Prostate gland (tissue), 2 donors: ENCODE data around the gene DPP9.

Experiments used
- POLR2A ChIP-seq: fragments of 450-650 bp; IDR thresholded peaks from one replicate; pipeline ENCODE4 v1.6.1; 2016; ENCODE audit warnings: antibody characterized with exemption, mild to moderate bottlenecking
- POLR2AphosphoS5 ChIP-seq: sonication (generic); formaldehyde crosslinking; IDR thresholded peaks from one replicate; pipeline ENCODE4 v1.6.1; 2017; ENCODE audit warnings: antibody characterized with exemption
- TF ChIP-seq, protein P1 (sequence below), 4 experiments: fragments of 200-600 bp in 2 of 4; fragments of 450-650 bp in 2 of 4; sonication (generic) in 2 of 4; IDR thresholded peaks; 1 replicate in 3 of 4; 2 replicates in 1 of 4; pipeline ENCODE4 v1.5.1; 2016 to 2019; ENCODE audit warnings: antibody characterized with exemption in 4 of 4, mild to moderate bottlenecking in 2 of 4, moderate library complexity in 2 of 4

DNA sequence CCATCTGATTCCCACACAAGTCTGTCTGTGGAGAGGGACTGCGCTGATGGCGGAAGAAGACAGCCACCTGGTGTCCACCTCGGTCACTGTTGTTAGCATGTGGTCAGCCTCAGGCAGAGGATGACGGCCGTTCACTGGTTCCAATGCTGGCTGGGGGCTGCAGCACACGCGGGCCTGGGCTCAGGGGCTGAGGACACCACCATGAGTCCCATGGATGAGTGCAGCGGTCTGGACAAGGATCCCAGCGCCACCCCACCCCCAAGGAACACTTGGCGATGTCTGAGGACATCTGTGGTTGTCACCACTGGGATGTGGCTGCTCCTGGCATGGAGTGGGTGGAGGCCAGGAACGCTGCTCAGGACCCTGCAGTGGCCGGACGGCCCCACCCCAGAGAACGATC lies 10.9 kb downstream of the DPP9 start:
- TF ChIP-seq, protein P1, sequence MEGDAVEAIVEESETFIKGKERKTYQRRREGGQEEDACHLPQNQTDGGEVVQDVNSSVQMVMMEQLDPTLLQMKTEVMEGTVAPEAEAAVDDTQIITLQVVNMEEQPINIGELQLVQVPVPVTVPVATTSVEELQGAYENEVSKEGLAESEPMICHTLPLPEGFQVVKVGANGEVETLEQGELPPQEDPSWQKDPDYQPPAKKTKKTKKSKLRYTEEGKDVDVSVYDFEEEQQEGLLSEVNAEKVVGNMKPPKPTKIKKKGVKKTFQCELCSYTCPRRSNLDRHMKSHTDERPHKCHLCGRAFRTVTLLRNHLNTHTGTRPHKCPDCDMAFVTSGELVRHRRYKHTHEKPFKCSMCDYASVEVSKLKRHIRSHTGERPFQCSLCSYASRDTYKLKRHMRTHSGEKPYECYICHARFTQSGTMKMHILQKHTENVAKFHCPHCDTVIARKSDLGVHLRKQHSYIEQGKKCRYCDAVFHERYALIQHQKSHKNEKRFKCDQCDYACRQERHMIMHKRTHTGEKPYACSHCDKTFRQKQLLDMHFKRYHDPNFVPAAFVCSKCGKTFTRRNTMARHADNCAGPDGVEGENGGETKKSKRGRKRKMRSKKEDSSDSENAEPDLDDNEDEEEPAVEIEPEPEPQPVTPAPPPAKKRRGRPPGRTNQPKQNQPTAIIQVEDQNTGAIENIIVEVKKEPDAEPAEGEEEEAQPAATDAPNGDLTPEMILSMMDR (IDR thresholded peaks at IDR 0.05): no peak
- no peak for TF ChIP-seq POLR2AphosphoS5
- TF ChIP-seq POLR2A: no peak
